ENCODE data around the gene CDK15. TPM values are rescaled to one million over a fixed set of nuclear protein-coding genes. Genes with fewer than 3 reads are reported as not detected.
A peak's percentile ranks its signal among the peaks of the same experiment; 100 is the strongest.

The CDK15 gene
- total RNA-seq, 1 donor from 2014 or later, result 1.5 TPM

DNA sequence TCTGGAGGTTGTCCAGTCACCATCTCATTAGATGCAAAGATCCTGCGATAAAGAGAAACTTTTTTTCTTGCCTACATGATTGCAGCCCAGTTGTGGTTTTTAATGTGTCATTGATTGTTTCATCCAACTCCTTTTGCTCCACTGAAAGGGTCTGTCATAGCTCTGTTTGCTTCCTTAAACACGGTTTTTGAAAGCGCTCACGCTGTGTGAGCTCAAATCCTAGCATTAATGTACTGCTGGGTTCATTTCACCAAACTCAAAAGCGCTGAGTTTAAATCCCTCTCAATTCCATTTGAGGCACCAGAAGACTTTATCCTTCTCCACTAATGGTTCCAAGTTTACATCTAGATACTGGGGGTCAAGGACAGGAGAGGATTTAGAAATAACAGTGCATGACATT, 53.6 kb downstream of the CDK15 start:
- Histone ChIP-seq H3K27me3 (no peaks in the 10 kb centered on the region), H3K27ac (no peak overlapping the region), H3K4me1 (no peaks in the 10 kb centered on the region), H3K9me3 (no peaks in the 10 kb centered on the region), H3K36me3 (no peaks in the 10 kb centered on the region), H3K4me3 (no peak overlapping the region)
- TF ChIP-seq, protein P1, sequence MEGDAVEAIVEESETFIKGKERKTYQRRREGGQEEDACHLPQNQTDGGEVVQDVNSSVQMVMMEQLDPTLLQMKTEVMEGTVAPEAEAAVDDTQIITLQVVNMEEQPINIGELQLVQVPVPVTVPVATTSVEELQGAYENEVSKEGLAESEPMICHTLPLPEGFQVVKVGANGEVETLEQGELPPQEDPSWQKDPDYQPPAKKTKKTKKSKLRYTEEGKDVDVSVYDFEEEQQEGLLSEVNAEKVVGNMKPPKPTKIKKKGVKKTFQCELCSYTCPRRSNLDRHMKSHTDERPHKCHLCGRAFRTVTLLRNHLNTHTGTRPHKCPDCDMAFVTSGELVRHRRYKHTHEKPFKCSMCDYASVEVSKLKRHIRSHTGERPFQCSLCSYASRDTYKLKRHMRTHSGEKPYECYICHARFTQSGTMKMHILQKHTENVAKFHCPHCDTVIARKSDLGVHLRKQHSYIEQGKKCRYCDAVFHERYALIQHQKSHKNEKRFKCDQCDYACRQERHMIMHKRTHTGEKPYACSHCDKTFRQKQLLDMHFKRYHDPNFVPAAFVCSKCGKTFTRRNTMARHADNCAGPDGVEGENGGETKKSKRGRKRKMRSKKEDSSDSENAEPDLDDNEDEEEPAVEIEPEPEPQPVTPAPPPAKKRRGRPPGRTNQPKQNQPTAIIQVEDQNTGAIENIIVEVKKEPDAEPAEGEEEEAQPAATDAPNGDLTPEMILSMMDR (IDR thresholded peaks at IDR 0.05), result no peak
- intact Hi-C loops (cut with DNase I), result loop anchor here (1.0 to 2.0 kb wide), 3 partner anchors 63 to 318 kb away; no protein-coding TSS in a partner anchor
- DNase-seq (ENCODE audit: low spot score in 2 of 2), result no peak

GRCh38 chr2:201860636-201861066, 54.3 kb downstream of the CDK15 start:
- Histone ChIP-seq H3K27ac (no peak overlapping the region), H3K27me3 (no peaks in the 10 kb centered on the region), H3K9me3 (no peaks in the 10 kb centered on the region), H3K4me1 (no peaks in the 10 kb centered on the region), H3K36me3 (no peaks in the 10 kb centered on the region), H3K4me3 (no peak overlapping the region)
- TF ChIP-seq, protein P1 (IDR thresholded peaks at IDR 0.05), result peak; percentile 65 to 81 (median 68)
- intact Hi-C loops (cut with DNase I), result loop anchor here (1.0 kb wide), 2 partner anchors 175 to 318 kb away; no protein-coding TSS in a partner anchor
- DNase-seq (ENCODE audit: low spot score in 2 of 2), result no peak

GRCh38 chr2:201862843-201863242, 56.5 kb downstream of the CDK15 start:
- H3K36me3 ChIP-seq, result no peaks in the 10 kb centered on the region
- no peaks in the 10 kb centered on the region for H3K9me3 ChIP-seq
- no peak for DNase-seq (ENCODE audit: low spot score in 2 of 2)
- H3K27ac ChIP-seq, result no peak overlapping the region
- intact Hi-C loops (cut with DNase I), result no loop called here
- no peak overlapping the region for H3K4me3 ChIP-seq
- no peaks in the 10 kb centered on the region for H3K27me3 ChIP-seq
- TF ChIP-seq, protein P1 (IDR thresholded peaks at IDR 0.05), result no peak
- H3K4me1 ChIP-seq, result no peaks in the 10 kb centered on the region

DNA sequence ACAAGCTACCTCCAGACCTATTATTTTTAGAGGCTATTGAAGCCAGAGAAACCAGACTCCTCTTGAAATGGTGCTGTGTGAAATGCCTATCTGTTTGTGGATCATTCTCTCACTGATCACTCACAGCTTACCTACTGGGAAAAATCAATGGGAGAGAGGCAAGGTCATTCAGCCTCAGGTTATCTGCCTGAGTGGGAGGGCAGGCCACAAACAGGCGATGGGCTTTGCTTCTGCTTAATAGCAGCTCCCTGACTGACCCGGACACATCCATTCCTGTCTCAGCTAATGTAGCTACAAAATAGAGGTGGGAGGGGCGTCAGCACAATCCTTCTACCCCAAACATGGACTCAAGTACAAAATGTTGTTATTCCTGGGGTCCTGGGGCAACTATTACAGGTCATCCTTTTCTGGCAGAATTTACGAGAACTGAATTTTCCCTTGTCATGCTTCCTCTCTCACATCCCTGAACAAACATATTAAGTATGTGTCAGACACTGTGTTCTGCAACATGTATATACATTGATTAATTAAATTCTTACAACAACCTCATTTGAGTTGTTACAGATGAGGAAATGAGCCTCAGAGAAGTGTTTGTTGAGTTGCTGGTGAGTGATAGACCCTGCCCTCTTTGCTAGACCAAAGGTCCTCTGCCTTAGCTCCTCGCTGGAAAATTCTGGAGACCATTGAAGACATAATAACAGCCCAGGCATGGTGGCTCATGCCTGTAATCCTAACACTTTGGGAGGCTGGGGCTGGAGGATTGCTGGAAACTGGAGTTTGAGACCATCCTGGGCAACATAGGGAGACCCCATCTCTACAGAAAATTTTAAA, 60.5 kb downstream of the CDK15 start:
- TF ChIP-seq, protein P1 (IDR thresholded peaks at IDR 0.05), result no peak
- no peaks in the 10 kb centered on the region for H3K27me3 ChIP-seq
- H3K36me3 ChIP-seq, result no peaks in the 10 kb centered on the region
- no peak for DNase-seq (ENCODE audit: low spot score in 2 of 2)
- H3K4me1 ChIP-seq, result no peaks in the 10 kb centered on the region
- no peak overlapping the region for H3K4me3 ChIP-seq
- H3K9me3 ChIP-seq, result no peaks in the 10 kb centered on the region
- intact Hi-C loops (cut with DNase I), result no loop called here
- no peak overlapping the region for H3K27ac ChIP-seq

DNA sequence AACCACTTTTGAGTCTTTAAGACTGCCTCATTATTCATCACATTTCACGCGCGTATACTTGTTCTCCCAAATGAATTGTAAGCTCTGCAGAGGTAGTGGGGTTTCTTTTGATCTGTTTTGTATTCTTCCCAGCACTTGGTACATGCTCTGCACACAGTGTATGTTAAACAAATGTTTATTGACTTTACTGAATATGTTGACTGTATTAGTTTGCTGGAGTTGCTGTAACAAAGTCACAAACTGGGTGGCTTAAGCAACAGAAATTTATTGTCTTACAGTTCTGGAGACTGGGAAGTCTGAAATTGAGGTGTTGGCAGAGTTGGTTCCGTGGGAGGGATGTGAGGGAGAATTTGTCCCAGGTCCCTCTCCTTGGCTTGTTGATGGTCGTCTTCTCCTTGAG, 65.1 kb downstream of the CDK15 start:
- TF ChIP-seq, protein P1 (IDR thresholded peaks at IDR 0.05), result no peak
- no peak for DNase-seq (ENCODE audit: low spot score in 2 of 2)
- H3K27ac ChIP-seq, result no peak overlapping the region
- H3K4me1 ChIP-seq, result no peaks in the 10 kb centered on the region
- H3K4me3 ChIP-seq, result no peak overlapping the region
- H3K36me3 ChIP-seq, result no peaks in the 10 kb centered on the region
- intact Hi-C loops (cut with DNase I), result no loop called here
- H3K9me3 ChIP-seq, result no peaks in the 10 kb centered on the region
- no peaks in the 10 kb centered on the region for H3K27me3 ChIP-seq

Measured in ascending aorta (tissue), 2 donors.